Activated naive CD8-positive, alpha-beta T cell treated with anti-CD3 and anti-CD28 coated beads, Interleukin-2, amount 10 ng/mL, durations not matched to agents 7 days and 5 days (primary cell): ENCODE data around the gene PRICKLE3. TPM values are rescaled to one million over a fixed set of nuclear protein-coding genes. Genes with fewer than 3 reads are reported as not detected.

Experiments used
- ATAC-seq: fragments of 150-1000 bp; cut with Tn5 transposase; one replicate; pipeline ENCODE4 v1.10.0; 2021; ENCODE audit warnings: low read depth, moderate library complexity
- POLR2A ChIA-PET: fragments of 350-600 bp; sonication (Branson Sonifier 250); formaldehyde crosslinking; loops from one replicate; lab custom pipeline; 2021; ENCODE audit warnings: antibody characterized with exemption; lab: Charles Lee
- DNase-seq: peaks from one replicate; pipeline ENCODE4 v3.0.0; 2021
- H3K27ac Mint-ChIP-seq: one replicate; pipeline ENCODE4 v1.8.0; 2022; ENCODE audit warnings: mild to moderate bottlenecking, mixed read lengths
- H3K27me3 Mint-ChIP-seq: one replicate; pipeline ENCODE4 v1.8.0; 2022; ENCODE audit warnings: mild to moderate bottlenecking, moderate library complexity, mixed read lengths
- H3K36me3 Mint-ChIP-seq: one replicate; pipeline ENCODE4 v1.8.0; 2021; ENCODE audit warnings: mild to moderate bottlenecking, mixed read lengths
- H3K4me1 Mint-ChIP-seq: one replicate; pipeline ENCODE4 v1.8.0; 2021; ENCODE audit warnings: mixed read lengths
- H3K4me3 Mint-ChIP-seq: one replicate; pipeline ENCODE4 v1.8.0; 2022; ENCODE audit warnings: mild to moderate bottlenecking, moderate library complexity, mixed read lengths
- H3K9me3 Mint-ChIP-seq: one replicate; pipeline ENCODE4 v1.8.0; 2021; ENCODE audit warnings: mixed read lengths
- total RNA-seq, 2 experiments: library from RNA; stranded (reverse); gene quantifications; one replicate each; pipeline ENCODE4 v1.2.3, GENCODE V29; 2021

The PRICKLE3 gene, protein sequence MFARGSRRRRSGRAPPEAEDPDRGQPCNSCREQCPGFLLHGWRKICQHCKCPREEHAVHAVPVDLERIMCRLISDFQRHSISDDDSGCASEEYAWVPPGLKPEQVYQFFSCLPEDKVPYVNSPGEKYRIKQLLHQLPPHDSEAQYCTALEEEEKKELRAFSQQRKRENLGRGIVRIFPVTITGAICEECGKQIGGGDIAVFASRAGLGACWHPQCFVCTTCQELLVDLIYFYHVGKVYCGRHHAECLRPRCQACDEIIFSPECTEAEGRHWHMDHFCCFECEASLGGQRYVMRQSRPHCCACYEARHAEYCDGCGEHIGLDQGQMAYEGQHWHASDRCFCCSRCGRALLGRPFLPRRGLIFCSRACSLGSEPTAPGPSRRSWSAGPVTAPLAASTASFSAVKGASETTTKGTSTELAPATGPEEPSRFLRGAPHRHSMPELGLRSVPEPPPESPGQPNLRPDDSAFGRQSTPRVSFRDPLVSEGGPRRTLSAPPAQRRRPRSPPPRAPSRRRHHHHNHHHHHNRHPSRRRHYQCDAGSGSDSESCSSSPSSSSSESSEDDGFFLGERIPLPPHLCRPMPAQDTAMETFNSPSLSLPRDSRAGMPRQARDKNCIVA
- 10 to 100 TPM; 16.1 to 16.7 TPM for total RNA-seq

DNA sequence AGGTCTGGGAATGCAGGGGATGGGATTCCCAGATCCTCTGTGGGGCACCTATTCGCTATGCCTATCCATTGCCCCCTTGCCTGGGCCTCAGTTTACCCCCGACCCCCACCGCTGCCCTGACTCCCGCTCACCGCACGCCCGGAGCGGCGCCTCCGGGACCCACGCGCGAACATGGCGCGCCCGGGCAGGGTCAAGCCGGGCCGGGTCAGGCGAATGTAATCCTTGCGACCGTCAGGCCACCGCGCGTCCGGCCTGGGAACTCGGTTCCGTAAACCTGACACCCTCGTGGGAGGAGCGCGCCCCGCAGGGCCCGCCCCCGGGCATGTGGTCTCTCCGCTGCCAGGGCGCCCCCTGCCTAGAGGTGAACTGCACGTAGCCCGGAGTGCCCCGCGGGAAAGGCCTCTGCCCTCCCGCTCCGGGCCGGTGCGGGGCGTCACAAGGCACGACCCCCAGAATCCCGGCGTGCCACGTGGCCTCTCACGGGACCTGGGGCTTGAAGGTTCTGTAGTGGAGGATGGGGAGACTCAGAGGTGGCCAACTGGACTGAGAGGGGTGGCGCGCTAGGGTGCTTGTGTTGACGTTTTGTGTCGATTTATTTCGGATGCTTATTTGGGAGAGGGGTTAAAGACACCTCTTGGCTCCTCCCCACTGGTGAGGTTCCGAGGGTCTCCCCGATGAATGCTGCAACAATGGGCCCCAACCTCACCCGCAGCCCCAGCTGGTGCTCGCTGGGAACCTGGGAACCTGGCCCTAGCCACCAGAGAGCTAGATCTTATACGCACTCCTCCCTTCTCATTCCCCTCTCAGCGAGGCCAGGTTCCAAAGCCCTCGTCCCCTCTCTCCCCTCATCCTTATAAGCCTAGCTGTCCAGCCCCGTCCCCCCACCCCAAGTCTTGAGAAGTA lies at the start of gene PRICKLE3:
TSS of gene PRICKLE3 (minus strand) at position 249 of the 903 bp plus-strand sequence. CDS start at position 173, 76 bp downstream.
- POLR2A ChIA-PET: interaction anchor here (0.6 to 1.4 kb wide), 2 partner anchors 15 to 156 kb away, joined by 3 to 4 read pairs; no protein-coding TSS in a partner anchor
- peak; percentile 11 for ATAC-seq
- peak; percentile 81 for DNase-seq
- H3K4me3 Mint-ChIP-seq: peak within 1 kb of the TSS; percentile 93
- peaks cover 6% of the 10 kb centered on the region for H3K36me3 Mint-ChIP-seq
- H3K27ac Mint-ChIP-seq: peak within 1 kb of the TSS; percentile 88
- H3K9me3 Mint-ChIP-seq: no peaks in the 10 kb centered on the region
- no peaks in the 10 kb centered on the region for H3K27me3 Mint-ChIP-seq
- H3K4me1 Mint-ChIP-seq: peaks cover 20% of the 10 kb centered on the region

- H3K27me3 Mint-ChIP-seq: no peaks in the 10 kb centered on the region
- H3K4me3 Mint-ChIP-seq: no peak overlapping the region
- no peak for ATAC-seq
- no peaks in the 10 kb centered on the region for H3K9me3 Mint-ChIP-seq
- H3K36me3 Mint-ChIP-seq: no peaks in the 10 kb centered on the region
- no peak overlapping the region for H3K27ac Mint-ChIP-seq
- H3K4me1 Mint-ChIP-seq: peaks cover 27% of the 10 kb centered on the region
- no peak for DNase-seq
- POLR2A ChIA-PET: interaction anchor here (1.7 kb wide), 1 partner anchor 25 kb away, joined by 4 read pairs; no protein-coding TSS in a partner anchor
These were observed 47.8 kb upstream of the PRICKLE3 start for GRCh38 chrX:49233887-49234555.

- Mint-ChIP-seq H3K27ac (peak within 1 kb of the TSS; percentile 45), H3K4me1 (peaks cover 27% of the 10 kb centered on the region), H3K4me3 (no peak within 1 kb of the TSS), H3K9me3 (no peaks in the 10 kb centered on the region), H3K36me3 (no peaks in the 10 kb centered on the region), H3K27me3 (no peaks in the 10 kb centered on the region)
- no peak for ATAC-seq
- no peak for DNase-seq
- POLR2A ChIA-PET: no interaction called here
These were observed 47.0 kb upstream of the PRICKLE3 start, which contains the start of gene CACNA1F for GRCh38 chrX:49233176-49233575. Gene CACNA1F, minus strand, starts transcription at chrX:49233340. Its CDS starts 31 bp downstream, at chrX:49233309.

DNA sequence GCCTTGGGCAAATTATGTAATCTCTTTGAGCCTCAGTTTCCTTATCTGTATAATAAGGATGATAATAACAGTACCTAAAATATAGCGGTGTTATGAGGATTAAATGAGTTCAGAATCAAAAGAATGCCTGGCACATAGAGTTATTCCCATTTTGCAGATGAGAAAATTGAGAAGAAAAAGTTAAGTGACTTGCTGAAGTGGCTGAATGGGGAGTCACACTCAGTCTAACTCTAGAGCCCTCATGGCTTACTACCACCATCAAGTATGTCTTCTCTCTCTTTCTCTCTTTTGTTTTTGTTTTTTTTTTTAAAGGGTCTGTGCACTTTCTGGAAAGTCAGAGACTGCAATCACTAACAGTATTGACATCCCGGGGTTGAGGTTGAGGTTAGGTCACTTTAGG lies 46.4 kb upstream of the PRICKLE3 start:
- no peaks in the 10 kb centered on the region for H3K36me3 Mint-ChIP-seq
- POLR2A ChIA-PET: no interaction called here
- H3K27me3 Mint-ChIP-seq: no peaks in the 10 kb centered on the region
- H3K4me1 Mint-ChIP-seq: peaks cover 27% of the 10 kb centered on the region
- ATAC-seq: no peak
- no peaks in the 10 kb centered on the region for H3K9me3 Mint-ChIP-seq
- H3K27ac Mint-ChIP-seq: peak overlapping the region; percentile 45
- no peak overlapping the region for H3K4me3 Mint-ChIP-seq
- DNase-seq: no peak

- no peaks in the 10 kb centered on the region for H3K36me3 Mint-ChIP-seq
- H3K4me1 Mint-ChIP-seq: peaks cover 19% of the 10 kb centered on the region
- peak overlapping the region; percentile 90 for H3K27ac Mint-ChIP-seq
- H3K27me3 Mint-ChIP-seq: no peaks in the 10 kb centered on the region
- no peak for DNase-seq
- ATAC-seq: no peak
- POLR2A ChIA-PET: interaction anchor here (1.0 to 1.7 kb wide), 2 partner anchors 31 to 430 kb away, joined by 3 to 4 read pairs; partner anchors contain the start of genes HDAC6 and SYP
- no peaks in the 10 kb centered on the region for H3K9me3 Mint-ChIP-seq
- peak overlapping the region; percentile 81 for H3K4me3 Mint-ChIP-seq
These were observed 45.3 kb upstream of the PRICKLE3 start for GRCh38 chrX:49231333-49232000.

- POLR2A ChIA-PET: interaction anchor here (0.8 to 1.7 kb wide), 4 partner anchors 30 to 429 kb away, joined by 3 to 4 read pairs (median 4); partner anchors contain the start of genes HDAC6 and SYP
- ATAC-seq (peak; percentile 80), DNase-seq (peak; percentile 74)
- no peaks in the 10 kb centered on the region for H3K9me3 Mint-ChIP-seq
- H3K36me3 Mint-ChIP-seq: no peaks in the 10 kb centered on the region
- no peaks in the 10 kb centered on the region for H3K27me3 Mint-ChIP-seq
- H3K27ac Mint-ChIP-seq: peak overlapping the region; percentile 90
- peak overlapping the region; percentile 81 for H3K4me3 Mint-ChIP-seq
- peaks cover 19% of the 10 kb centered on the region for H3K4me1 Mint-ChIP-seq
These were observed 44.5 kb upstream of the PRICKLE3 start for GRCh38 chrX:49230500-49231232.

GRCh38 chrX:49228185-49228584 lies 42.0 kb upstream of the PRICKLE3 start:
- no peaks in the 10 kb centered on the region for H3K27me3 Mint-ChIP-seq
- H3K9me3 Mint-ChIP-seq: no peaks in the 10 kb centered on the region
- no peak overlapping the region for H3K27ac Mint-ChIP-seq
- peaks cover 17% of the 10 kb centered on the region for H3K4me1 Mint-ChIP-seq
- POLR2A ChIA-PET: no interaction called here
- no peaks in the 10 kb centered on the region for H3K36me3 Mint-ChIP-seq
- DNase-seq (no peak), ATAC-seq (no peak)
- no peak overlapping the region for H3K4me3 Mint-ChIP-seq

DNA sequence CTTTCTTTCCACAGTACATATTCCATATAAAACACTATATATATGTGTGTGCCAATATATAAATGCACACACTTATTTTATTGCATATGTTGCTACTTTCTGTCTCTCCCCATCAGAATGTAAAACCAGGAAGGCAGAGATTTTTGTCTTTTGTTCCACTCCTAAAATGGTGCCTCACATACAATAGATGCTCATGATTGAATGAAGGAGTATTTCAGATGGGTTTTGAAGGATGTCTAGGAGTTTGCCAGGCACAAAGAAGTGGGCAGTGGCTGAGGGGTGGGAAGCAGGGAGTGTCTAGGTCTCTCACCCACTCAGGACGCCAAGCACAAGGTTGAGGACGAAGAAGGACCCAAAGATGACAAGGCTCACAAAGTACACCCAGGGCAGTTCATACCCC lies 41.6 kb upstream of the PRICKLE3 start:
- no peaks in the 10 kb centered on the region for H3K9me3 Mint-ChIP-seq
- DNase-seq (no peak), ATAC-seq (no peak)
- POLR2A ChIA-PET: no interaction called here
- peaks cover 16% of the 10 kb centered on the region for H3K4me1 Mint-ChIP-seq
- H3K27ac Mint-ChIP-seq: no peak overlapping the region
- H3K36me3 Mint-ChIP-seq: no peaks in the 10 kb centered on the region
- H3K4me3 Mint-ChIP-seq: no peak overlapping the region
- no peaks in the 10 kb centered on the region for H3K27me3 Mint-ChIP-seq

- H3K36me3 Mint-ChIP-seq: no peaks in the 10 kb centered on the region
- H3K4me1 Mint-ChIP-seq: peaks cover 14% of the 10 kb centered on the region
- ATAC-seq (no peak), DNase-seq (no peak)
- no peaks in the 10 kb centered on the region for H3K27me3 Mint-ChIP-seq
- H3K9me3 Mint-ChIP-seq: no peaks in the 10 kb centered on the region
- H3K4me3 Mint-ChIP-seq: no peak overlapping the region
- H3K27ac Mint-ChIP-seq: no peak overlapping the region
- POLR2A ChIA-PET: no interaction called here
These were observed 40.8 kb upstream of the PRICKLE3 start for GRCh38 chrX:49226946-49227345.

DNA sequence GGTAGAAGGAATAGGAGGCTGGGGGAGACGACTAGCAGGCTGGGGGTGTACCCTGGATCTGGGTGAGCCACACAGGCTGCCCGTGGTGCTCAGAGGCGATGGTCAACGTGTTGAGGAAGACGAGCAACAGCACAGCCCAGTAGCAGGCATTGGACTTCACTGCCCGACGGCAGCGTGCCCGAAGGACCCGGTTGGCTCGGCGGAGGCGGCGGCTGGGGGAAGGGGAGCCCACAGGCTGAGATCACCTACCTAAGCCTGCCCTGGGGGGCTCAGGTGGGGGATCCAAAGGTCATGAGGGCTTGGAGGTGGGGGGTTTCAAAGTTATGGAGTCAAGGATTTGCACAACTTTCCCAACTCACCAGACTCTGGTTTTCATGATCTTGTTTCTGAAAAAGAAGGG lies 39.7 kb upstream of the PRICKLE3 start:
- Mint-ChIP-seq H3K27ac (no peak overlapping the region), H3K36me3 (no peaks in the 10 kb centered on the region), H3K4me3 (no peak overlapping the region), H3K4me1 (peaks cover 8% of the 10 kb centered on the region), H3K9me3 (no peaks in the 10 kb centered on the region), H3K27me3 (no peaks in the 10 kb centered on the region)
- POLR2A ChIA-PET: no interaction called here
- DNase-seq (no peak), ATAC-seq (no peak)

DNA sequence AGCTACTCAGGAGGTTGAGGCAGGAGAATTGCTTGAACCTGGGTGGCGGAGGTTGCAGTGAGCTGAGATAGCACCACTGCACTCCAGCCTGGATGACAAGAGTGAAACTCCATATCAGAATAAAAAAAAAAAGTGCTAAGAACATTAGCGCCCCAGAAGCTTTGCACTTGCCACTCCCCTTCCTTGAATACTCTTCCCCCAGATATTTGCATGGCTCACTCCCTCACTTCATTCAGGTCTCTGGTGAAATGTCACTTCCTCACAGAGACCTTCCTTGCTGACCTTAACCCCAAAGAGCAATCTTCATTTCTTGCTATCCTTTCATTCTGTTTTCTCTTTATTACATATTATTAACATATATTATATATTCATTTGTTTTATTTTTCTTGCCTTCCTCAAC lies 35.7 kb upstream of the PRICKLE3 start:
- Mint-ChIP-seq H3K27me3 (no peaks in the 10 kb centered on the region), H3K4me1 (peaks cover 1% of the 10 kb centered on the region), H3K27ac (no peak overlapping the region), H3K36me3 (no peaks in the 10 kb centered on the region), H3K4me3 (no peak overlapping the region), H3K9me3 (no peaks in the 10 kb centered on the region)
- POLR2A ChIA-PET: no interaction called here
- ATAC-seq (no peak), DNase-seq (no peak)

DNA sequence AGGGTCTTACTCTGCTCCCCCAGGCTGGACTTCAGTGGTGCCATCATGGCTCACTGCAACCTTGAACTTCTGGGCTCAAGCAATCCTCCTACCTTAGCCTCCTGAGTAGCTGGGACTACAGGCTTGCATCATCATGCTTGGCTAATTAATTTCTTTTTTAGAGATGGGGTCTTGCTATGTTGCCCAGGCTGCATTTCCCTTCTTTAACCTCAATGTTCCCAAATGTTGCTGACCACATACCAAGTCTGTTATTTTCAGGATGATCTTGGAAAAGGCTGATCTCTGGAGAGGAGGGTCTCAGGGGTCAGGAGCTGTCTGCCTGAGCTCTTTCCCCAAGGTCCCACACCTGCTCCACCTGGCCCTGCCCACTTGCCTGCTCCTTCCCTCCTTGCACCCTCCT lies 33.9 kb upstream of the PRICKLE3 start:
- ATAC-seq: no peak
- no peak overlapping the region for H3K4me3 Mint-ChIP-seq
- DNase-seq: no peak
- no peaks in the 10 kb centered on the region for H3K9me3 Mint-ChIP-seq
- no peaks in the 10 kb centered on the region for H3K27me3 Mint-ChIP-seq
- POLR2A ChIA-PET: no interaction called here
- peaks cover 1% of the 10 kb centered on the region for H3K4me1 Mint-ChIP-seq
- H3K36me3 Mint-ChIP-seq: no peaks in the 10 kb centered on the region
- H3K27ac Mint-ChIP-seq: no peak overlapping the region
